Omental fat pad (tissue), 4 donors: ENCODE data around the gene RSL1D1. TPM values are rescaled to one million over a fixed set of nuclear protein-coding genes. Genes with fewer than 3 reads are reported as not detected.
A peak's percentile ranks its signal among the peaks of the same experiment; 100 is the strongest.

Experiments used
- ATAC-seq: fragments of 150-250 bp; one replicate; pipeline ENCODE4 v1.9.1; 2016; ENCODE audit warnings: mild to moderate bottlenecking, moderate library complexity; ENCODE audit not compliant: low FRiP score
- DNase-seq: peaks from one replicate; pipeline ENCODE4 v3.0.0-alpha.2; 2019; ENCODE audit warnings: low spot score
- total RNA-seq, 4 donors: library from RNA; depleted of rRNA; stranded (reverse); fragments of >200 nt; gene quantifications; one replicate each; pipeline ENCODE4 v1.1.0, GENCODE V29; 2016
- TF ChIP-seq, protein P1 (sequence below), 3 donors: fragments of 450-650 bp; IDR thresholded peaks; one replicate each; pipeline ENCODE4 v1.5.1; 2016 to 2017; ENCODE audit warnings: antibody characterized with exemption in 3 of 3, mild to moderate bottlenecking in 3 of 3, moderate library complexity in 2 of 3

The RSL1D1 gene
- total RNA-seq, 4 donors from 2014 or later = 138 to 269 (median 188) TPM

DNA sequence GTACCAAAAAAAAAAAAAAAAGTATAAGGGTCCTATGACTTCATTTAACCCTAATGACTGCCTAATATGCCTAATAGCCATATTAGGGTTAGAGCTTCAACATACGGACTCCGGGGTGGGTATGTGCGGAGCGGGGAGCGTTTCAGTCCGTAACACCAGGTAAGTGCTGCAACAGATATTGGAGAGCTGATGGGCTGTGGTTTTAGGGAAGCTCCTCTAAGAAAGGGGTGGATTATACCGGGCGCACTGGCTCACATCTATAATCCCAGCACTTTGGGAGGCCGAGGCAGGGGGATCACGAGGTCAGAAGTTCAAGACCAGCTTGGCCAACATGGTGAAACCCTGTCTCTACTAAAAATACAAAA, 52.3 kb downstream of the RSL1D1 start:
- TF ChIP-seq, protein P1, sequence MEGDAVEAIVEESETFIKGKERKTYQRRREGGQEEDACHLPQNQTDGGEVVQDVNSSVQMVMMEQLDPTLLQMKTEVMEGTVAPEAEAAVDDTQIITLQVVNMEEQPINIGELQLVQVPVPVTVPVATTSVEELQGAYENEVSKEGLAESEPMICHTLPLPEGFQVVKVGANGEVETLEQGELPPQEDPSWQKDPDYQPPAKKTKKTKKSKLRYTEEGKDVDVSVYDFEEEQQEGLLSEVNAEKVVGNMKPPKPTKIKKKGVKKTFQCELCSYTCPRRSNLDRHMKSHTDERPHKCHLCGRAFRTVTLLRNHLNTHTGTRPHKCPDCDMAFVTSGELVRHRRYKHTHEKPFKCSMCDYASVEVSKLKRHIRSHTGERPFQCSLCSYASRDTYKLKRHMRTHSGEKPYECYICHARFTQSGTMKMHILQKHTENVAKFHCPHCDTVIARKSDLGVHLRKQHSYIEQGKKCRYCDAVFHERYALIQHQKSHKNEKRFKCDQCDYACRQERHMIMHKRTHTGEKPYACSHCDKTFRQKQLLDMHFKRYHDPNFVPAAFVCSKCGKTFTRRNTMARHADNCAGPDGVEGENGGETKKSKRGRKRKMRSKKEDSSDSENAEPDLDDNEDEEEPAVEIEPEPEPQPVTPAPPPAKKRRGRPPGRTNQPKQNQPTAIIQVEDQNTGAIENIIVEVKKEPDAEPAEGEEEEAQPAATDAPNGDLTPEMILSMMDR (IDR thresholded peaks at IDR 0.05) = no peak
- no peak for ATAC-seq
- no peak for DNase-seq

DNA sequence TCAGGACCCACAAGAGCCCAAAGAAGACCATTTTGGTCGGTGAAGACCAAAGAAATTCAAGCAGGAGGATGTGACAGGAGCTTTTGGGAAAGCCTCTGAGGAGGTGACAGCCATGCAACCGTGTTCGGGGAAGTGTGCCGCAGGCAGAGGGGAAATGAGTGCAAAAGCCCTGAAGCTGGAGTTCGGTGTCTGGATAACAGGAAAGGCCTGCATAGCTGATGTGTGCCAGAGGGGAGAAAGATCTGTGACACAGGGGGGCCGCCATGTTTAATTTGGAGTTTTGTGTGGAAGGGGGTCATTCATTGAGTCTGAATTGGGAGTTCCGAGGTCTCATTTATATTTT, 53.4 kb downstream of the RSL1D1 start:
- no peak for DNase-seq
- TF ChIP-seq, protein P1 (IDR thresholded peaks at IDR 0.05) = no peak
- no peak for ATAC-seq

DNA sequence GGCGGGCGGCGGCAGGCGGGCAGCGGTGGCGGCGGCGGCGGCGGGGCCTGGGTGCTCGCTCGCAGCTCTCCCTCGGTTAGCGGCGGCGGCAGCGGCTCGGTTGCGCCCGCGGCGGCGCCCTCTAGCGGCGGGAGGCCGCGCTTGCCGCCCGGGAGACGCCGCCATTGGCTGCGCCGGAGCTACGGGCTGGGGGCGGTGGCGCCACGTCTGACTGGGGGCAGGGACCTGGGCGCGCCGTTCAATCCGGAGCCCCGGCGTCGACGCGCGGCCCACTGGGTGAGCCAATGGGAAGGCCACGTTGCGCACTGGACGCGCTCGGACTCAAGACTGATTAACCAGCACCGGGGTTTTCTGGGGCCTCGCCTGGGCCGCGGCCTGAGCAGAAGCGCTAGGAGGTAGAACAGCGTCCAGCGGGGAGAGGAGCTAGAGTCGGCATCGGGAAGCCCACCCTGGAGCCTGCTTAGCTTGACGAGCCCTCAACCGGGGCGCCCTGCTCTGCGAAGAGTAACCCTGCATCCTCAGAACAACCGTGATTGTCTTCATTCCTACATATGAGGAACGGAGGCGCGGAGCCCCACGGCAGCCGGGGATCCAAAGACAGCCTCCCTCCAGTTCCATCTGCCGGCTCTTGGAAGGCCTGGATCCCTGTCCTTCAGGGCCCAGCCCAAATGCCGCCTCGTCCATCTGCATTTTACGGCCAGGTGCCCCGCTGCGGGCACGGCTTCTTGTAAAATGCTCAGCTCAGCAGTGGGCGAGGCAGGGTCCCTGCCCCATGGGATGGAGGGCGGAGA, 54.0 kb downstream of the RSL1D1 start, which contains the start of gene ZC3H7A:
ZC3H7A (minus strand) TSS at position 93 of the 791 bp plus-strand sequence. CDS start 14,904 bp downstream, outside the sequence.
- ATAC-seq = peak; percentile 98
- TF ChIP-seq, protein P1 (IDR thresholded peaks at IDR 0.05) = peak in 2 of 3 donors; percentile 83 to 98

DNA sequence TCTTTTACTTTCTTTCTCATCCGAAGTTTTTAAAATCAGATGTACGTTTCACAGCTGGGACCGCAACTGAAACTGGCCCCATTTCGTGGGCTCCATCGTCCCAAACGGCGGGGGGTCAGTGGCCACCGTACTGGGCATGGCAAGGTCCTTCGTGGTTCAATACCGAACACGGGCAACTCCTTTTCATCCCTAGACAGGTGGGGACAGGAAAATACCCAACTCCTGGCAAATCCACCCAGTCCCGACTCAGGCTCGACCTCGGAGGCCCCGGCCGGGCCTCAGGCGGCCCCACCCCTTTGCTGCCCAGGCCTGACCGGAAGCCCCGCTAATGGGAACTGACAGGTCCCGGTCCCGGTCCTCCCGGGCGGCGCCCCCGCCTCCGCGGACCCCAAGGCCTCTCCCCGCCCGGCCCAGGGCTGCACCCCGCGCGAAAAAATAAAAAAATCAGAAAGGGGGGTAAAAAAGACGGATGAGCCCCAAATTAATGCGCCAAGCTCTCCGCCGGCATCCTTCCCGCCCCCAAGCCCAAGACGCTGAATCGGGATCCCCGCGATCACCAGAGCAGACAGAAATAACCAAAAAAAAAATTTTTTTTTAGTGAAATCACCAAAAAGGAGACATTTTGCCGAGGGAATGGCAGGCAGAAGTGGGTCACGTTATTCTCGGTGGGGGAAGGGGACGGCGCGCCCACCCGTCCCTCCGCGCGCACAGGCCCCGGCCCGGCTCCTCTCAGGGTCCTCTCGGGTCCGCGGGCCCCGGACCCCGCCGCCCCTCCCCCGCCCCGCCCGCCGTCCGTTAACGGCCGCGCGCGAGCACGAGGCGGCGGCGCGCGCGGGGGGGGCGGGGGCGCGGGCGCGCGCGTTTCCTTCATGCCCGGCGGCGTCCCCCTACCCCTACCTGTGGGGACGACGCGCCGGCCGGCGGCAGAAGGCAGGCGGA, 54.8 kb downstream of the RSL1D1 start:
- peak; percentile 42 for ATAC-seq
- peak; percentile 33 for DNase-seq
- TF ChIP-seq, protein P1 (IDR thresholded peaks at IDR 0.05) = no peak

More for the DNA sequence above, 54.0 kb downstream of the RSL1D1 start, which contains the start of gene ZC3H7A:
- peak; percentile 69 for DNase-seq

DNA sequence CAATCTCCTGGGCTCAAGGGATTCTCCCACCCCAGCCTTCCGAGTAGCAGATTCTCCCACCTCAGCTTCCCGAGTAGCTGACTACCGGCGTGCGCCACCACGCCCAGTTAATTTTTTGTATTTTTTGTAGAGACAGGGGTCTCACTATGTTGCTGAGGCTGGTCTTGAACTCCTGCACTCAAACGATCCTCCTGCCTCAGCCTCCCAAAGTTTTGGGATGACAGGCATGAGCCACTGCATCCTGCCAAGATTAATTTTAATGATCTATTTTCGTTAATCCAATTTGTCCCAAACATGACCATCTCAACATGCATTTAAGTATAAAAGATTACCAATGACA, 55.5 kb downstream of the RSL1D1 start:
- TF ChIP-seq, protein P1 (IDR thresholded peaks at IDR 0.05) = no peak
- no peak for ATAC-seq

DNA sequence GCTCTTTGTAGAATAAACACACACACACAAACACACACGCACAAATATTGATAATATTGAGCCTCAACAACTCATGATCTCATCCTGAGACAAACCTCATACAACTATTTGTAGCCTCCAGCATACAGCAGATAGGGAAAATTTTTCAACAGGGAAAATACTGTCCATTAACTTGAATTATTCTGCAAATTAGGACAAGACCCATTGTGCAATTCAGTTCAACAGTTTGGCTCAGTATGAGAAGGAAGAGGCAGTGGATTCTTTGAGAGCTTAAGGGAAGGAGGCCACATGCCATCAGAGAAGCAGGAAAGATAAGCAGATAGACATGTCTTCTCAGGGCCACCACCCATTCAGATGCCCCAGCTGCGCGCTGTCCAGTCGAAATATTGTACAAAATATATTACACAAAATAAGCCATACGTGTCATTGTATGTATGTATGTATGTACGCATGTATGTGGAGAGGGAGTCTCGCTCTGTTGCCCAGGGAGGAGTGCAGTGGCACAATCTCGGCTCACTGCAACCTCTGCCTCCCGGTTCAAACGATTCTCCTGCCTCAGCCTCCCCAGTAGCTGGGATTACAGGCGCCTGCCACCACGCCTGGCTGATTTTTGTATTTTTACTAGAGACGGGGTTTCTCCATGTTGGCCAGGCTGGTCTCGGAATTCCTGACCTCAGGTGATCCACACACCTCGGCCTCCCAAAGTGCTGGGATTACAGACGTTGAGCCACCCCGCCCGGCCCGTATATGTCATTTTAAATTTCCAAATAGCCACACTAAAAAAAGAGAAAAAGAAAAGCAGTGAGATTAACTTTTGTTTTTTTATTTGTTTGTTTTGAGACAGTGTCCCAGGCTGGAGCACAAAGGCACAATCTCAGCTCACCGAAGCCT, 56.1 kb downstream of the RSL1D1 start:
- ATAC-seq (no peak), DNase-seq (no peak)

More for the DNA sequence above, 55.5 kb downstream of the RSL1D1 start:
- no peak for DNase-seq

More for the DNA sequence above, 56.1 kb downstream of the RSL1D1 start:
- TF ChIP-seq, protein P1 (IDR thresholded peaks at IDR 0.05) = no peak
